GM12891 (cell line): ENCODE data around the gene SPATA4. TPM values are rescaled to one million over a fixed set of nuclear protein-coding genes. Genes with fewer than 3 reads are reported as not detected.

ENCODE experiments used
- DNase-seq: peaks from one replicate; pipeline ENCODE4 v3.0.0; 2011; ENCODE audit warnings: low spot score; ENCODE audit not compliant: insufficient read length
- FAIRE-seq: peaks from 2 replicates; lab custom pipeline; 2011; peaks lifted over from hg19 to GRCh38; lab: Jason Lieb, UNC
- PAX5 ChIP-seq: IDR thresholded peaks from 2 replicates; pipeline ENCODE4 v1.6.1; 2011; ENCODE audit warnings: low read length, moderate library complexity, mild to moderate bottlenecking; ENCODE audit not compliant: insufficient read depth, severe bottlenecking
- POLR2A ChIP-seq: IDR thresholded peaks from 2 replicates; pipeline ENCODE4 v1.6.1; 2011; ENCODE audit warnings: low read depth, low read length, control low read depth
- POLR2AphosphoS5 ChIP-seq: IDR thresholded peaks from 2 replicates; pipeline ENCODE4 v1.6.1; 2011; ENCODE audit warnings: low read depth, low read length, control low read depth
- POU2F2 ChIP-seq: IDR thresholded peaks from 2 replicates; pipeline ENCODE4 v1.6.1; 2011; ENCODE audit warnings: low read depth, mild to moderate bottlenecking, control low read depth, low read length, moderate library complexity
- SPI1 ChIP-seq: IDR thresholded peaks from 2 replicates; pipeline ENCODE4 v1.6.1; 2011; ENCODE audit warnings: low read depth, low read length, control low read depth
- TAF1 ChIP-seq: IDR thresholded peaks from 2 replicates; pipeline ENCODE4 v1.6.1; 2011; ENCODE audit warnings: low read depth, low read length, control low read depth
- polyA plus RNA-seq: library from polyadenylated mRNA; unstranded; fragments of >200 nt; gene quantifications from one replicate; pipeline ENCODE4 v1.2.1, GENCODE V29; 2012; ENCODE audit warnings: low read depth, missing spikeins, inconsistent platforms; ENCODE audit not compliant: missing spikeins

Gene SPATA4
- polyA plus RNA-seq: 0.06 TPM

- TF ChIP-seq POU2F2 (no peak; the same call in 1 of the 2 replicates), SPI1 (peak; percentile 44; the same call in 1 of the 2 replicates), TAF1 (no peak), PAX5 (peak; percentile 69), POLR2A (no peak), POLR2AphosphoS5 (no peak)
- DNase-seq: peak; percentile 81
- peak; percentile 97 for FAIRE-seq
Observed at GRCh38 chr4:176195184-176195978, at the start of gene SPATA4. SPATA4 (minus strand) TSS chr4:176195585; CDS start chr4:176195562, 23 bp downstream.

GRCh38 chr4:176242764-176243347, 47.5 kb upstream of the SPATA4 start:
- no peak for TF ChIP-seq POU2F2
- TF ChIP-seq PAX5: no peak
- no peak for TF ChIP-seq POLR2AphosphoS5
- TF ChIP-seq TAF1: no peak
- no peak for TF ChIP-seq SPI1
- TF ChIP-seq POLR2A: no peak
- DNase-seq: no peak
- no peak for FAIRE-seq

- no peak for TF ChIP-seq PAX5
- TF ChIP-seq SPI1: no peak
- no peak for TF ChIP-seq TAF1
- no peak for TF ChIP-seq POLR2A
- no peak for TF ChIP-seq POU2F2
- TF ChIP-seq POLR2AphosphoS5: no peak
- FAIRE-seq (no peak), DNase-seq (no peak)
Observed at GRCh38 chr4:176241703-176242102, 46.3 kb upstream of the SPATA4 start.

GRCh38 chr4:176238826-176239225, 43.4 kb upstream of the SPATA4 start:
- DNase-seq: no peak
- TF ChIP-seq POLR2AphosphoS5 (no peak), PAX5 (no peak), POLR2A (no peak), POU2F2 (no peak), TAF1 (no peak), SPI1 (no peak)
- no peak for FAIRE-seq

- no peak for FAIRE-seq
- no peak for TF ChIP-seq POLR2AphosphoS5
- no peak for TF ChIP-seq POU2F2
- TF ChIP-seq PAX5: no peak
- TF ChIP-seq POLR2A: no peak
- no peak for TF ChIP-seq SPI1
- no peak for TF ChIP-seq TAF1
- DNase-seq: no peak
Observed at GRCh38 chr4:176238157-176238610, 42.8 kb upstream of the SPATA4 start.

- no peak for FAIRE-seq
- no peak for TF ChIP-seq POU2F2
- TF ChIP-seq POLR2A: no peak
- TF ChIP-seq SPI1: no peak
- TF ChIP-seq PAX5: no peak
- DNase-seq: no peak
Observed at GRCh38 chr4:176236946-176237345, 41.6 kb upstream of the SPATA4 start.

- FAIRE-seq: no peak
- no peak for DNase-seq
- no peak for TF ChIP-seq SPI1
- TF ChIP-seq PAX5: no peak
- TF ChIP-seq POU2F2: no peak
- TF ChIP-seq POLR2AphosphoS5: no peak
- no peak for TF ChIP-seq POLR2A
- no peak for TF ChIP-seq TAF1
Observed at GRCh38 chr4:176230836-176231235, 35.5 kb upstream of the SPATA4 start.

- FAIRE-seq (no peak), DNase-seq (no peak)
- TF ChIP-seq POU2F2 (no peak), POLR2AphosphoS5 (no peak), TAF1 (no peak), POLR2A (no peak), PAX5 (no peak), SPI1 (no peak)
Observed at GRCh38 chr4:176229645-176230044, 34.3 kb upstream of the SPATA4 start.

GRCh38 chr4:176226736-176227135, 31.4 kb upstream of the SPATA4 start:
- TF ChIP-seq TAF1 (no peak), PAX5 (no peak), POLR2AphosphoS5 (no peak), POU2F2 (no peak), POLR2A (no peak), SPI1 (no peak)
- FAIRE-seq (no peak), DNase-seq (no peak)

GRCh38 chr4:176223561-176223960, 28.2 kb upstream of the SPATA4 start:
- no peak for TF ChIP-seq POLR2AphosphoS5
- TF ChIP-seq SPI1: no peak
- no peak for TF ChIP-seq POU2F2
- no peak for TF ChIP-seq PAX5
- TF ChIP-seq TAF1: no peak
- no peak for TF ChIP-seq POLR2A
- DNase-seq (no peak), FAIRE-seq (no peak)
